Thymus (tissue), 11 donors: Measurements from ENCODE around the gene ITPRIP. TPM values are rescaled to one million over a fixed set of nuclear protein-coding genes. Genes with fewer than 3 reads are reported as not detected.

Experiments used
- DNase-seq, 9 donors: peaks; one replicate each; pipeline ENCODE4 v3.0.0-alpha.2; 2013; ENCODE audit warnings: low spot score in 9 of 9, low read depth in 6 of 9, missing footprints in 1 of 9
- H3K27ac ChIP-seq, 2 donors: one replicate each; pipeline ENCODE4 v1.5.1; 2013; ENCODE audit warnings: control low read depth in 1 of 2, low read depth in 1 of 2, low read length in 1 of 2, mild to moderate bottlenecking in 1 of 2, moderate library complexity in 1 of 2
- H3K27me3 ChIP-seq, 2 donors: one replicate each; pipeline ENCODE4 v1.5.1; 2013; ENCODE audit warnings: low read length in 1 of 2; ENCODE audit not compliant: control insufficient read depth in 2 of 2, insufficient read depth in 1 of 2
- H3K36me3 ChIP-seq, 2 donors: one replicate each; pipeline ENCODE4 v1.5.1; 2013; ENCODE audit warnings: low read length in 1 of 2, mild to moderate bottlenecking in 1 of 2, moderate library complexity in 1 of 2; ENCODE audit not compliant: control insufficient read depth in 2 of 2, insufficient read depth in 2 of 2
- H3K4me1 ChIP-seq, 2 donors: one replicate each; pipeline ENCODE4 v1.5.1; 2013; ENCODE audit warnings: low read length in 2 of 2; ENCODE audit not compliant: control insufficient read depth in 2 of 2, insufficient read depth in 2 of 2
- H3K4me3 ChIP-seq, 2 donors: one replicate each; pipeline ENCODE4 v1.5.1; 2013; ENCODE audit warnings: low read length in 2 of 2, control low read depth in 1 of 2, mild to moderate bottlenecking in 1 of 2
- H3K9me3 ChIP-seq, 2 donors: one replicate each; pipeline ENCODE4 v1.5.1; 2013; ENCODE audit warnings: low read length in 1 of 2, mild to moderate bottlenecking in 1 of 2; ENCODE audit not compliant: control insufficient read depth in 2 of 2, insufficient read depth in 1 of 2
- WGBS: extraction: QIAGEN DNeasy Blood & Tissue Kit; methylation state at CpG from one replicate; pipeline ENCODE4 v1.1.7; 2013; 5-methylcytosine and 5-hydroxymethylcytosine counted together
- polyA plus RNA-seq: library from polyadenylated mRNA; stranded (reverse); fragments of 200-250 nt; gene quantifications from one replicate; pipeline ENCODE4 v1.2.3, GENCODE V29; 2013
- total RNA-seq: library from RNA; stranded (reverse); fragments of 120-200 nt; gene quantifications from one replicate; pipeline ENCODE4 v1.2.4, GENCODE V29; 2013
- donor health status: healthy.

The ITPRIP gene
- total and polyA plus RNA-seq, 2 donors: 7.4 to 13.6 TPM

GRCh38 chr10:104347295-104348045 is 9.2 kb upstream of the ITPRIP start:
- DNase-seq: no peak
- Histone ChIP-seq H3K9me3 (no peaks in the 10 kb centered on the region), H3K4me3 (no peak overlapping the region), H3K36me3 (no peaks in the 10 kb centered on the region), H3K27me3 (no peaks in the 10 kb centered on the region), H3K4me1 (peaks cover 4 to 12% of the 10 kb centered on the region in 2 donors), H3K27ac (no peak overlapping the region)
- 89% methylated on average over 4 of the region's 4 CpGs for WGBS

GRCh38 chr10:104345941-104346340 is 7.7 kb upstream of the ITPRIP start:
- Histone ChIP-seq H3K4me3 (no peak overlapping the region), H3K27ac (peak overlapping the region; percentile 60 to 73), H3K36me3 (no peaks in the 10 kb centered on the region), H3K9me3 (no peaks in the 10 kb centered on the region), H3K4me1 (peaks cover 4 to 12% of the 10 kb centered on the region in 2 donors), H3K27me3 (no peaks in the 10 kb centered on the region)
- 49% methylated on average over 4 of the region's 4 CpGs for WGBS
- DNase-seq: peak in 1 of 9 donors; percentile 74

GRCh38 chr10:104345515-104345914 is 7.2 kb upstream of the ITPRIP start:
- peak overlapping the region in 1 of 2 donors; percentile 73 for H3K27ac ChIP-seq
- no peak overlapping the region for H3K4me3 ChIP-seq
- H3K9me3 ChIP-seq: no peaks in the 10 kb centered on the region

GRCh38 chr10:104344219-104344618 is 6.0 kb upstream of the ITPRIP start:
- 96% methylated on average over 1 of the region's 1 CpG for WGBS
- no peak overlapping the region for H3K4me3 ChIP-seq
- peaks cover 5 to 19% of the 10 kb centered on the region in 2 donors for H3K4me1 ChIP-seq
- no peaks in the 10 kb centered on the region for H3K27me3 ChIP-seq
- no peak overlapping the region for H3K27ac ChIP-seq
- no peaks in the 10 kb centered on the region for H3K9me3 ChIP-seq
- H3K36me3 ChIP-seq: no peaks in the 10 kb centered on the region
- no peak for DNase-seq

More at GRCh38 chr10:104345515-104345914, 7.2 kb upstream of the ITPRIP start:
- Histone ChIP-seq H3K36me3 (no peaks in the 10 kb centered on the region), H3K4me1 (peaks cover 4 to 12% of the 10 kb centered on the region in 2 donors), H3K27me3 (no peaks in the 10 kb centered on the region)
- DNase-seq: no peak

- H3K27ac ChIP-seq: no peak overlapping the region
- no peak for DNase-seq
- no peaks in the 10 kb centered on the region for H3K9me3 ChIP-seq
- 98% methylated on average over 3 of the region's 3 CpGs for WGBS
- H3K36me3 ChIP-seq: no peaks in the 10 kb centered on the region
- H3K27me3 ChIP-seq: no peaks in the 10 kb centered on the region
- peaks cover 5 to 24% of the 10 kb centered on the region in 2 donors for H3K4me1 ChIP-seq
- H3K4me3 ChIP-seq: no peak overlapping the region
These were observed 4.7 kb upstream of the ITPRIP start for GRCh38 chr10:104342941-104343411.

GRCh38 chr10:104340641-104341040 is 2.4 kb upstream of the ITPRIP start:
- 86% methylated on average over 4 of the region's 4 CpGs for WGBS
- H3K27ac ChIP-seq: no peak overlapping the region
- no peak for DNase-seq
- peaks cover 15 to 37% of the 10 kb centered on the region in 2 donors for H3K4me1 ChIP-seq
- no peaks in the 10 kb centered on the region for H3K9me3 ChIP-seq
- H3K36me3 ChIP-seq: peaks cover 0 to 3% of the 10 kb centered on the region in 2 donors
- no peaks in the 10 kb centered on the region for H3K27me3 ChIP-seq
- H3K4me3 ChIP-seq: no peak overlapping the region

- Histone ChIP-seq H3K27me3 (no peaks in the 10 kb centered on the region), H3K4me3 (no peak overlapping the region), H3K27ac (no peak overlapping the region), H3K9me3 (no peaks in the 10 kb centered on the region), H3K4me1 (peaks cover 15 to 42% of the 10 kb centered on the region in 2 donors), H3K36me3 (peaks cover 0 to 3% of the 10 kb centered on the region in 2 donors)
- WGBS: 35% methylated on average over 4 of the region's 4 CpGs
- no peak for DNase-seq
These were observed 1.9 kb upstream of the ITPRIP start for GRCh38 chr10:104340111-104340526.

- Histone ChIP-seq H3K36me3 (peaks cover 0 to 5% of the 10 kb centered on the region in 2 donors), H3K9me3 (no peaks in the 10 kb centered on the region), H3K27me3 (no peaks in the 10 kb centered on the region), H3K4me1 (peaks cover 15 to 46% of the 10 kb centered on the region in 2 donors), H3K4me3 (peak overlapping the region; percentile 87 to 96), H3K27ac (peak overlapping the region; percentile 68 to 93)
- WGBS: 39% methylated on average over 11 of the region's 11 CpGs
- DNase-seq: no peak
These were observed 1.3 kb upstream of the ITPRIP start for GRCh38 chr10:104339469-104340110.

GRCh38 chr10:104337521-104337984 is 712 bp downstream of the ITPRIP start:
- Histone ChIP-seq H3K4me1 (peaks cover 23 to 67% of the 10 kb centered on the region in 2 donors), H3K4me3 (peak overlapping the region; percentile 87 to 96), H3K9me3 (no peaks in the 10 kb centered on the region), H3K36me3 (peaks cover 0 to 11% of the 10 kb centered on the region in 2 donors), H3K27me3 (no peaks in the 10 kb centered on the region), H3K27ac (peak overlapping the region; percentile 93 to 98)
- DNase-seq: peak in 1 of 9 donors; percentile 63
- under 1% methylated on average over 23 of the region's 23 CpGs for WGBS
